WTC11 (cell line): Measurements from ENCODE around the gene PHF14.

Source experiments
- CREM ChIP-seq: sonication (generic); formaldehyde crosslinking; IDR thresholded peaks from 2 replicates; pipeline ENCODE4 v1.8.1; 2022; ENCODE audit warnings: mild to moderate bottlenecking, missing genetic modification reagents, moderate library complexity
- CTCF ChIP-seq: fragments of 200-600 bp; IDR thresholded peaks from 2 replicates; pipeline ENCODE4 v1.8.0; 2022; ENCODE audit warnings: antibody characterized with exemption
- FOXP4 ChIP-seq: sonication (generic); formaldehyde crosslinking; IDR thresholded peaks from 2 replicates; pipeline ENCODE4 v1.8.0; 2022; ENCODE audit warnings: mild to moderate bottlenecking, missing genetic modification reagents
- GTF2I ChIP-seq: fragments of 250-450 bp; sonication (Bioruptor Pico); conservative IDR thresholded peaks from 2 replicates; pipeline ENCODE4 v1.4.0; 2021; ENCODE audit warnings: mild to moderate bottlenecking
- HMGXB4 ChIP-seq: sonication (generic); formaldehyde crosslinking; IDR thresholded peaks from 2 replicates; pipeline ENCODE4 v1.8.1; 2023; ENCODE audit warnings: mild to moderate bottlenecking, moderate library complexity, missing genetic modification reagents

GRCh38 chr7:11035661-11036060, 62.0 kb downstream of the PHF14 start:
- no peak for TF ChIP-seq CTCF
- TF ChIP-seq GTF2I: no peak
- TF ChIP-seq HMGXB4: no peak
- TF ChIP-seq FOXP4 (CRISPR knock-in tag): no peak
- no peak for TF ChIP-seq CREM (CRISPR knock-in tag)
